OCI-LY7 (cell line): ENCODE measurements around the gene MRI1. TPM values are rescaled to one million over a fixed set of nuclear protein-coding genes. Genes with fewer than 3 reads are reported as not detected.

Experiments
- BruUV-seq: library from RNA; stranded (reverse); fragments of 400-500 nt; replicated peaks from 2 replicates; lab custom pipeline; 2021; lab: Mats Ljungman, UMichigan
- CTCF ChIA-PET: fragments of 300-600 bp; sonication (Branson Sonifier 250); formaldehyde crosslinking; loops from one replicate; lab custom pipeline; 2022; ENCODE audit warnings: antibody characterized with exemption; ENCODE audit not compliant: unreplicated experiment; lab: Charles Lee
- POLR2A ChIA-PET: fragments of 300-600 bp; sonication (Branson Sonifier 250); formaldehyde crosslinking; loops from one replicate; lab custom pipeline; 2022; ENCODE audit warnings: antibody characterized with exemption; lab: Charles Lee
- DNase-seq: peaks from one replicate; pipeline ENCODE4 v3.0.0-alpha.2; 2015; ENCODE audit warnings: low spot score
- H2AFZ ChIP-seq: fragments of 200-600 bp; sonication (generic), shearing (Covaris generic); 2 replicates; pipeline ENCODE4 v1.6.1; 2014; ENCODE audit warnings: mild to moderate bottlenecking, antibody characterized with exemption, low read length, moderate library complexity
- H3K27ac ChIP-seq: fragments of 200-600 bp; sonication (generic); 2 replicates; pipeline ENCODE4 v1.5.1; 2014; ENCODE audit warnings: mixed run types, low read depth, mild to moderate bottlenecking, moderate library complexity, low read length, inconsistent platforms; ENCODE audit not compliant: poor library complexity, severe bottlenecking
- H3K36me3 ChIP-seq: fragments of 200-600 bp; sonication (generic); 2 replicates; pipeline ENCODE4 v1.6.1; 2014; ENCODE audit warnings: mild to moderate bottlenecking, antibody characterized with exemption, low read length, moderate library complexity, mixed read lengths; ENCODE audit not compliant: insufficient read depth
- H3K4me1 ChIP-seq: fragments of 200-600 bp; sonication (generic); 2 replicates; pipeline ENCODE4 v1.5.1; 2014; ENCODE audit warnings: mild to moderate bottlenecking, low read length; ENCODE audit not compliant: insufficient read depth, poor library complexity, severe bottlenecking
- H3K4me2 ChIP-seq: fragments of 200-600 bp; sonication (generic); 2 replicates; pipeline ENCODE4 v1.6.1; 2014; ENCODE audit warnings: mild to moderate bottlenecking, low read length
- H3K4me3 ChIP-seq: fragments of 200-600 bp; sonication (generic); 2 replicates; pipeline ENCODE4 v1.5.1; 2014; ENCODE audit warnings: mild to moderate bottlenecking, low read depth, low read length; ENCODE audit not compliant: poor library complexity, severe bottlenecking
- H3K79me2 ChIP-seq: fragments of 200-600 bp; sonication (generic); 2 replicates; pipeline ENCODE4 v1.6.1; 2016; ENCODE audit warnings: low read depth, mild to moderate bottlenecking, low read length, moderate library complexity, mixed read lengths; ENCODE audit not compliant: insufficient read depth
- H3K9me2 ChIP-seq: fragments of 200-600 bp; sonication (generic); 2 replicates; pipeline ENCODE4 v1.6.1; 2016; ENCODE audit warnings: mild to moderate bottlenecking, low read length, mixed read lengths; ENCODE audit not compliant: insufficient read depth
- H3K9me3 ChIP-seq: fragments of 200-600 bp; sonication (generic); 2 replicates; pipeline ENCODE4 v1.6.1; 2014; ENCODE audit warnings: mild to moderate bottlenecking, mixed run types, low read length, mixed read lengths
- H4K20me1 ChIP-seq: fragments of 200-600 bp; sonication (generic); 2 replicates; pipeline ENCODE4 v1.6.1; 2014; ENCODE audit warnings: mild to moderate bottlenecking, antibody characterized with exemption, low read length, moderate library complexity, mixed read lengths; ENCODE audit not compliant: insufficient read depth
- CTCF ChIP-seq: fragments of 200-600 bp; sonication (generic); conservative IDR thresholded peaks from 2 replicates; pipeline ENCODE4 v1.5.1; 2014; ENCODE audit warnings: mild to moderate bottlenecking, antibody characterized with exemption, low read length, moderate library complexity, mixed read lengths
- EZH2phosphoT487 ChIP-seq: fragments of 200-600 bp; sonication (generic); IDR thresholded peaks from 2 replicates; pipeline ENCODE4 v1.6.1; 2018; ENCODE audit warnings: low read depth, borderline replicate concordance, mild to moderate bottlenecking, mixed run types, antibody characterized with exemption, low read length, moderate library complexity, mixed read lengths
- intact Hi-C: fragments of 100-400 bp; cut with micrococcal nuclease; formaldehyde crosslinking; loops from one replicate; pipeline ENCODE4 v1.10.0; 2022; ENCODE audit not compliant: unreplicated experiment
- total RNA-seq, 2 experiments: library from RNA; depleted of rRNA in 1 of 2; stranded (reverse); fragments of >200 nt in 1 of 2; shearing (Covaris generic) in 1 of 2; gene quantifications; 2 replicates each; pipeline ENCODE4 v1.2.3, GENCODE V29; 2014 to 2022

The MRI1 gene
- total RNA-seq, 2 experiments from 2014 or later, result 23.4 to 27.3 TPM

GRCh38 chr19:13764821-13765394 is 586 bp downstream of the MRI1 start:
- no TSS peak for BruUV-seq
- Histone ChIP-seq H3K27ac (no peak overlapping the region), H3K4me1 (peaks cover 11% of the 10 kb centered on the region), H4K20me1 (no peaks in the 10 kb centered on the region), H3K9me2 (no peaks in the 10 kb centered on the region), H3K79me2 (no peaks in the 10 kb centered on the region), H3K36me3 (peaks cover 41% of the 10 kb centered on the region), H3K4me3 (peak overlapping the region; percentile 68), H3K9me3 (no peaks in the 10 kb centered on the region), H3K4me2 (peak overlapping the region; percentile 64), H2AFZ (no peak overlapping the region)
- intact Hi-C loops, result no loop called here
- POLR2A ChIA-PET, result interaction anchor here (0.8 to 1.5 kb wide), 3 partner anchors 9 to 33 kb away, joined by 3 to 8 read pairs (median 7); partner anchors contain the start of gene C19orf53
- CTCF ChIA-PET, result no interaction called here
- TF ChIP-seq EZH2phosphoT487 (no peak), CTCF (no peak)
- DNase-seq, result no peak

GRCh38 chr19:13765395-13766094 is 1.2 kb downstream of the MRI1 start:
- no peaks in the 10 kb centered on the region for H3K9me2 ChIP-seq
- DNase-seq, result no peak
- peaks cover 11% of the 10 kb centered on the region for H3K4me1 ChIP-seq
- ChIA-PET POLR2A (interaction anchor here (0.9 kb wide), 1 partner anchor 23 kb away, joined by 3 read pairs; no protein-coding TSS in a partner anchor), CTCF (no interaction called here)
- peak overlapping the region; percentile 68 for H3K4me3 ChIP-seq
- H3K79me2 ChIP-seq, result no peaks in the 10 kb centered on the region
- intact Hi-C loops, result no loop called here
- BruUV-seq, result no TSS peak
- H3K27ac ChIP-seq, result no peak overlapping the region
- peak overlapping the region; percentile 64 for H3K4me2 ChIP-seq
- no peaks in the 10 kb centered on the region for H3K9me3 ChIP-seq
- H2AFZ ChIP-seq, result no peak overlapping the region
- H3K36me3 ChIP-seq, result peaks cover 35% of the 10 kb centered on the region
- H4K20me1 ChIP-seq, result no peaks in the 10 kb centered on the region
- TF ChIP-seq EZH2phosphoT487 (no peak), CTCF (0 out of 2 replicates have a peak, but pooled peaks have one; percentile 26)

- BruUV-seq, result no TSS peak
- Histone ChIP-seq H3K36me3 (peaks cover 30% of the 10 kb centered on the region), H3K4me2 (no peak overlapping the region), H3K9me2 (no peaks in the 10 kb centered on the region), H2AFZ (no peak overlapping the region), H3K4me1 (peaks cover 11% of the 10 kb centered on the region), H4K20me1 (no peaks in the 10 kb centered on the region), H3K4me3 (no peak overlapping the region), H3K9me3 (no peaks in the 10 kb centered on the region), H3K79me2 (no peaks in the 10 kb centered on the region), H3K27ac (no peak overlapping the region)
- ChIA-PET POLR2A (no interaction called here), CTCF (no interaction called here)
- TF ChIP-seq EZH2phosphoT487, result no peak
- no peak for TF ChIP-seq CTCF
- no peak for DNase-seq
- intact Hi-C loops, result no loop called here
These were observed 1.8 kb downstream of the MRI1 start for GRCh38 chr19:13766095-13766481.
